Endothelial cell of umbilical vein (primary cell): ENCODE data around the gene OTOS. TPM values are rescaled to one million over a fixed set of nuclear protein-coding genes. Genes with fewer than 3 reads are reported as not detected.

Source experiments
- BruUV-seq: library from RNA; stranded (reverse); fragments of 400-500 nt; replicated peaks from 2 replicates; lab custom pipeline; 2021; lab: Mats Ljungman, UMichigan
- CTCF ChIA-PET: fragments of 300-600, 350-600 bp; sonication (Branson Sonifier 250); formaldehyde crosslinking; loops from one replicate; lab custom pipeline; 2021; ENCODE audit warnings: antibody characterized with exemption, inconsistent platforms; lab: Charles Lee
- POLR2A ChIA-PET: fragments of 300-600, 350-600 bp; sonication (Branson Sonifier 250); formaldehyde crosslinking; loops from one replicate; lab custom pipeline; 2021; ENCODE audit warnings: antibody characterized with exemption, inconsistent platforms; lab: Charles Lee
- DNase-seq: peaks from one replicate; pipeline ENCODE4 v3.0.0-alpha.2; 2011; ENCODE audit warnings: low read depth, low spot score
- FAIRE-seq: peaks from 2 replicates; lab custom pipeline; 2011; peaks lifted over from hg19 to GRCh38; lab: Jason Lieb, UNC
- H2AFZ ChIP-seq: 2 replicates; pipeline ENCODE4 v1.6.0; 2012; ENCODE audit warnings: low read depth, low read length, control low read depth, inconsistent platforms
- H3K27ac ChIP-seq: 2 replicates; pipeline ENCODE4 v1.5.1; 2011; ENCODE audit warnings: low read depth, mild to moderate bottlenecking, control low read depth, low read length, moderate library complexity; ENCODE audit not compliant: insufficient read depth
- H3K27me3 ChIP-seq, 2 experiments: 2 replicates each; pipeline versions ENCODE4 v1.6.0 to v1.6.1; 2011; ENCODE audit warnings: low read length in 2 of 2, mixed read lengths in 1 of 2; ENCODE audit not compliant: control insufficient read depth in 2 of 2, insufficient read depth in 2 of 2
- H3K36me3 ChIP-seq, 2 experiments: 2 replicates in 1 of 2; 3 replicates in 1 of 2; pipeline ENCODE4 v1.5.1; 2011; ENCODE audit warnings: low read length in 2 of 2, mild to moderate bottlenecking in 1 of 2, moderate library complexity in 1 of 2; ENCODE audit not compliant: control insufficient read depth in 2 of 2, insufficient read depth in 2 of 2; ENCODE audit errors: extremely low read depth in 1 of 2
- H3K4me1 ChIP-seq: 3 replicates; pipeline ENCODE4 v1.5.1; 2011; ENCODE audit warnings: mild to moderate bottlenecking, low read length; ENCODE audit not compliant: control insufficient read depth, insufficient read depth; ENCODE audit errors: extremely low read depth
- H3K4me2 ChIP-seq: 2 replicates; pipeline ENCODE4 v1.6.1; 2011; ENCODE audit warnings: low read length, control low read depth, mixed read lengths; ENCODE audit not compliant: insufficient read depth
- H3K4me3 ChIP-seq, 3 experiments: fragments of 200-600 bp in 1 of 3; sonication (generic), shearing (Covaris generic) in 1 of 3; replicated peaks in 1 of 3; 2 replicates each; pipeline ENCODE4 v1.5.1; 2011 to 2016; ENCODE audit warnings: control low read depth in 3 of 3, low read length in 3 of 3, mild to moderate bottlenecking in 2 of 3, inconsistent platforms in 1 of 3, low read depth in 1 of 3, moderate library complexity in 1 of 3; ENCODE audit not compliant: insufficient read depth in 1 of 3
- H3K79me2 ChIP-seq: 2 replicates; pipeline ENCODE4 v1.6.0; 2012; ENCODE audit warnings: low read length, inconsistent platforms; ENCODE audit not compliant: control insufficient read depth, insufficient read depth
- H3K9ac ChIP-seq: replicated peaks from 2 replicates; pipeline ENCODE3; 2011; ENCODE audit warnings: low read length, control low read depth; ENCODE audit not compliant: insufficient read depth; ENCODE audit errors: extremely low read depth
- H3K9me1 ChIP-seq: replicated peaks from 3 replicates; pipeline ENCODE4 v1.6.0; 2011; ENCODE audit warnings: mild to moderate bottlenecking, low read length; ENCODE audit not compliant: control insufficient read depth, insufficient read depth; ENCODE audit errors: extremely low read depth
- H3K9me3 ChIP-seq: replicated peaks from 2 replicates; pipeline ENCODE4 v1.5.1; 2012; ENCODE audit warnings: low read length, inconsistent platforms; ENCODE audit not compliant: control insufficient read depth, insufficient read depth
- H4K20me1 ChIP-seq: replicated peaks from 2 replicates; pipeline ENCODE3; 2011; ENCODE audit warnings: mild to moderate bottlenecking, low read length; ENCODE audit not compliant: control insufficient read depth, insufficient read depth; ENCODE audit errors: extremely low read depth
- CTCF ChIP-seq, 2 donors: IDR thresholded peaks; 1 replicate in 1 of 2; 2 replicates in 1 of 2; pipeline ENCODE4 v1.5.1; 2011; ENCODE audit warnings: low read length in 2 of 2, mild to moderate bottlenecking in 2 of 2, moderate library complexity in 2 of 2, control low read depth in 1 of 2, inconsistent platforms in 1 of 2, low read depth in 1 of 2; ENCODE audit not compliant: insufficient read depth in 1 of 2; ENCODE audit errors: extremely low read depth in 1 of 2
- EZH2 ChIP-seq: IDR thresholded peaks from 2 replicates; pipeline ENCODE4 v1.6.1; 2012; ENCODE audit warnings: borderline replicate concordance, low read depth, mild to moderate bottlenecking, moderate library complexity, low read length, inconsistent platforms; ENCODE audit not compliant: severe bottlenecking
- FOS ChIP-seq: IDR thresholded peaks from 2 replicates; pipeline ENCODE4 v1.6.1; 2011; ENCODE audit warnings: mild to moderate bottlenecking, low read length, moderate library complexity, borderline replicate concordance; ENCODE audit not compliant: insufficient read depth
- GATA2 ChIP-seq: IDR thresholded peaks from 2 replicates; pipeline ENCODE4 v1.7.0; 2011; ENCODE audit warnings: low read depth, mild to moderate bottlenecking, moderate library complexity, mixed read lengths, low read length; ENCODE audit not compliant: insufficient read length, insufficient read depth
- JUN ChIP-seq: IDR thresholded peaks from 2 replicates; pipeline ENCODE4 v1.6.1; 2011; ENCODE audit warnings: borderline replicate concordance, low read depth; ENCODE audit not compliant: insufficient read length, insufficient read depth
- MAX ChIP-seq: IDR thresholded peaks from 2 replicates; pipeline ENCODE4 v1.6.1; 2011; ENCODE audit not compliant: insufficient read depth, insufficient read length
- MYC ChIP-seq: IDR thresholded peaks from one replicate; pipeline ENCODE4 v1.6.1; 2011; ENCODE audit warnings: mild to moderate bottlenecking, low read depth, low read length
- POLR2A ChIP-seq: IDR thresholded peaks from 2 replicates; pipeline ENCODE4 v1.6.1; 2012; ENCODE audit warnings: low read depth, mild to moderate bottlenecking, control low read depth, low read length
- POLR2AphosphoS5 ChIP-seq: IDR thresholded peaks from 2 replicates; pipeline ENCODE4 v1.6.1; 2012; ENCODE audit warnings: low read depth, mild to moderate bottlenecking, control low read depth, low read length, moderate library complexity; ENCODE audit not compliant: insufficient read depth
- dilution Hi-C: fragments of 300-500 bp; cut with MboI; formaldehyde crosslinking; loops from one replicate; pipeline ENCODE4 v1.15.0; 2019; ENCODE audit warnings: low sequenced_read_pairs; ENCODE audit not compliant: extremely low pct_ligation_motif_present
- intact Hi-C: fragments of 100-400 bp; cut with micrococcal nuclease; formaldehyde crosslinking; loops from one replicate; pipeline ENCODE4 v1.10.0; 2022
- polyA plus RNA-seq, 4 experiments: library from polyadenylated mRNA; depleted of rRNA in 3 of 4; stranded (reverse) in 3 of 4; unstranded in 1 of 4; fragments of >200 nt; gene quantifications; 2 replicates each; pipeline versions ENCODE4 v1.2.1 to v1.2.3, GENCODE V29; 2011 to 2012; ENCODE audit warnings: missing spikeins in 1 of 4
- total RNA-seq: library from RNA; stranded (reverse); gene quantifications from 2 replicates; pipeline ENCODE4 v1.2.3, GENCODE V29; 2021

The OTOS gene
- total and polyA plus RNA-seq, 2 donors (not counting 3 experiments of a cell fraction or from before 2014, with no cell fraction given): not detected

- TF ChIP-seq MAX (peak; percentile 1), GATA2 (no peak), EZH2 (no peak), POLR2AphosphoS5 (no peak), JUN (no peak)
- Histone ChIP-seq H3K27me3 (no peaks in the 10 kb centered on the region), H3K9me3 (no peaks in the 10 kb centered on the region), H3K36me3 (no peaks in the 10 kb centered on the region), H3K9ac (no peak overlapping the region), H4K20me1 (no peaks in the 10 kb centered on the region), H3K4me2 (no peak overlapping the region), H3K79me2 (no peaks in the 10 kb centered on the region), H3K27ac (no peak overlapping the region), H3K4me1 (no peaks in the 10 kb centered on the region), H3K4me3 (no peak overlapping the region), H2AFZ (no peak overlapping the region), H3K9me1 (no peaks in the 10 kb centered on the region)
- dilution Hi-C loops (no loop called here), intact Hi-C loops (no loop called here)
- POLR2A ChIA-PET: no interaction called here
- no TSS peak for BruUV-seq
- FAIRE-seq (no peak), DNase-seq (no peak)
- CTCF ChIA-PET: no interaction called here
Observed at GRCh38 chr2:240163844-240164574, 23.6 kb upstream of the OTOS start.

GRCh38 chr2:240162939-240163714 is 22.7 kb upstream of the OTOS start:
- Histone ChIP-seq H3K9me1 (no peaks in the 10 kb centered on the region), H3K9me3 (no peaks in the 10 kb centered on the region), H3K79me2 (no peaks in the 10 kb centered on the region), H3K4me1 (no peaks in the 10 kb centered on the region), H3K4me2 (no peak overlapping the region), H4K20me1 (no peaks in the 10 kb centered on the region), H3K27me3 (no peaks in the 10 kb centered on the region), H3K27ac (no peak overlapping the region), H3K9ac (no peak overlapping the region), H3K4me3 (no peak overlapping the region), H2AFZ (no peak overlapping the region), H3K36me3 (no peaks in the 10 kb centered on the region)
- BruUV-seq: no TSS peak
- ChIA-PET CTCF (no interaction called here), POLR2A (no interaction called here)
- DNase-seq (no peak), FAIRE-seq (no peak)
- dilution Hi-C loops: no loop called here
- intact Hi-C loops: no loop called here
- TF ChIP-seq CTCF (IDR thresholded peaks at IDR 0.05; ENCODE audit: extremely low read depth in 1 of 2, insufficient read depth in 1 of 2, low read depth in 1 of 2, low read length in 2 of 2): no peak
- TF ChIP-seq FOS: no peak
- TF ChIP-seq EZH2: no peak
- no peak for TF ChIP-seq MYC
- TF ChIP-seq GATA2: no peak
- no peak for TF ChIP-seq MAX
- no peak for TF ChIP-seq POLR2A
- TF ChIP-seq POLR2AphosphoS5: no peak
